HS-5 (cell line): Measurements from ENCODE around the gene PPP6R3.
"Not testable (repeated sequence)": the region's sequence is repeated elsewhere in the genome, so short reads cannot be mapped to it uniquely, and the experiment has no call there.

Experiments
- DNase-seq: peaks from one replicate; pipeline ENCODE4 v3.0.0-alpha.2; 2012; ENCODE audit warnings: low read depth

Gene PPP6R3

GRCh38 chr11:68460741-68461574 lies at the start of gene PPP6R3:
Gene PPP6R3 (plus strand): TSS chr11:68460752. CDS start chr11:68537665, 76,913 bp downstream.
- no peak for DNase-seq

- DNase-seq, result no peak
Measured at GRCh38 chr11:68411501-68411991, 49.0 kb upstream of the PPP6R3 start.

- DNase-seq, result no peak
Measured at GRCh38 chr11:68412593-68413475, 47.7 kb upstream of the PPP6R3 start.

GRCh38 chr11:68413591-68413999 lies 47.0 kb upstream of the PPP6R3 start:
- DNase-seq, result no peak

- DNase-seq, result no peak
Measured at GRCh38 chr11:68414496-68415221, 45.9 kb upstream of the PPP6R3 start.

GRCh38 chr11:68416070-68416578 lies 44.4 kb upstream of the PPP6R3 start:
- DNase-seq, result no peak

GRCh38 chr11:68418648-68419047 lies 41.9 kb upstream of the PPP6R3 start:
- no peak for DNase-seq

- no peak for DNase-seq
Measured at GRCh38 chr11:68420171-68420570, 40.4 kb upstream of the PPP6R3 start.

GRCh38 chr11:68423481-68423880 lies 37.1 kb upstream of the PPP6R3 start:
- no peak for DNase-seq

GRCh38 chr11:68424101-68424632 lies 36.4 kb upstream of the PPP6R3 start:
- DNase-seq, result no peak

- DNase-seq, result no peak
Measured at GRCh38 chr11:68424981-68425865, 35.3 kb upstream of the PPP6R3 start.

GRCh38 chr11:68425866-68426380 lies 34.6 kb upstream of the PPP6R3 start:
- no peak for DNase-seq

GRCh38 chr11:68429661-68430060 lies 30.9 kb upstream of the PPP6R3 start:
- DNase-seq, result no peak

- DNase-seq, result no peak
Measured at GRCh38 chr11:68430384-68430783, 30.2 kb upstream of the PPP6R3 start.

GRCh38 chr11:68430801-68431200 lies 29.8 kb upstream of the PPP6R3 start:
- no peak for DNase-seq

GRCh38 chr11:68431984-68432645 lies 28.4 kb upstream of the PPP6R3 start:
- no peak for DNase-seq

GRCh38 chr11:68432874-68433273 lies 27.7 kb upstream of the PPP6R3 start:
- DNase-seq, result no peak

- no peak for DNase-seq
Measured at GRCh38 chr11:68433541-68433940, 27.0 kb upstream of the PPP6R3 start.

GRCh38 chr11:68434159-68434558 lies 26.4 kb upstream of the PPP6R3 start:
- DNase-seq, result not testable (repeated sequence)
